DMS114 treated with DMSO at 0.1 percent for 48 hours (cell line): Measurements from ENCODE around the gene MRPS5.

Experiments
- DNase-seq: peaks from one replicate; lab custom pipeline; 2025; ENCODE audit not compliant: unreplicated experiment; lab: John Stamatoyannopoulos, UW

MRPS5 gene

GRCh38 chr2:95061119-95061512, 60.5 kb downstream of the MRPS5 start:
- DNase-seq, result no peak

GRCh38 chr2:95060446-95061118, 61.0 kb downstream of the MRPS5 start:
- DNase-seq, result no peak

- no peak for DNase-seq
Measured at GRCh38 chr2:95059656-95060370, 61.8 kb downstream of the MRPS5 start.

GRCh38 chr2:95058989-95059641, 62.5 kb downstream of the MRPS5 start:
- DNase-seq, result no peak

- no peak for DNase-seq
Measured at GRCh38 chr2:95058466-95058988, 63.1 kb downstream of the MRPS5 start.

GRCh38 chr2:95057535-95058370, 63.9 kb downstream of the MRPS5 start:
- no peak for DNase-seq

- DNase-seq, result no peak
Measured at GRCh38 chr2:95056461-95057459, 64.8 kb downstream of the MRPS5 start.

- no peak for DNase-seq
Measured at GRCh38 chr2:95056044-95056443, 65.6 kb downstream of the MRPS5 start.

GRCh38 chr2:95055262-95055661, 66.3 kb downstream of the MRPS5 start:
- DNase-seq, result no peak

GRCh38 chr2:95054016-95054415, 67.6 kb downstream of the MRPS5 start:
- DNase-seq, result no peak

- DNase-seq, result no peak
Measured at GRCh38 chr2:95053543-95053942, 68.1 kb downstream of the MRPS5 start.

- DNase-seq, result no peak
Measured at GRCh38 chr2:95052804-95053479, 68.7 kb downstream of the MRPS5 start.

- no peak for DNase-seq
Measured at GRCh38 chr2:95052307-95052706, 69.3 kb downstream of the MRPS5 start.

GRCh38 chr2:95051626-95052025, 70.0 kb downstream of the MRPS5 start:
- DNase-seq, result no peak

GRCh38 chr2:95050385-95051300, 71.0 kb downstream of the MRPS5 start:
- DNase-seq, result no peak

GRCh38 chr2:95049961-95050360, 71.6 kb downstream of the MRPS5 start:
- DNase-seq, result no peak

- no peak for DNase-seq
Measured at GRCh38 chr2:95049683-95049955, 72.0 kb downstream of the MRPS5 start.

GRCh38 chr2:95048825-95049682, 72.6 kb downstream of the MRPS5 start:
- no peak for DNase-seq
